ENCODE results near the gene TES. TPM values are rescaled to one million over a fixed set of nuclear protein-coding genes. Genes with fewer than 3 reads are reported as not detected.

Gene TES
- total RNA-seq, 6 experiments from 2014 or later = 6.0 to 22.3 (median 12.5) TPM

DNA sequence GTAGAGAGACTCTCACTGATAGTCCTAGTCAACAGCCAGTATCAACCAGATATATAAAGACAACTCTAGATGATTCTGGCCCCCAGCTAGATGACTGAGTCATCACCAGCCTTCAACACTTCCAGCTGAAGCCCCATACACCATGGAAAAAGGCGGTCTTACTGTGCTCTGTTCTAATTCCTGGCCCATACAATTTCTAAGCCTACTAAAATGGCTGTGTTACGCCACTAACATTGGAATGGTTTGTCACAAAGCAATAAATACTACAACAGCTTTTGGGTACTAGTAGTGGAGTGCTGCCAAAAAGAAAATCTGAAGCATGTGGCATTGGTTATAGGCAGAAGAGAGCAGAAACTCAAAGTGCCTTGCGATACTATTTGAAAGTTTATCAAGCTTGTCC lies 13.0 kb upstream of the TES start:
- intact Hi-C loops (cut with DNase I) = no loop called here
- Histone ChIP-seq H3K36me3 (no peaks in the 10 kb centered on the region), H3K4me1 (no peaks in the 10 kb centered on the region), H3K9me3 (no peaks in the 10 kb centered on the region), H3K27me3 (no peaks in the 10 kb centered on the region), H3K4me3 (no peak overlapping the region), H3K27ac (no peak overlapping the region)
- ATAC-seq (no peak), DNase-seq (no peak)
- TF ChIP-seq POLR2A (IDR thresholded peaks at IDR 0.05) = no peak
- TF ChIP-seq, protein P1, sequence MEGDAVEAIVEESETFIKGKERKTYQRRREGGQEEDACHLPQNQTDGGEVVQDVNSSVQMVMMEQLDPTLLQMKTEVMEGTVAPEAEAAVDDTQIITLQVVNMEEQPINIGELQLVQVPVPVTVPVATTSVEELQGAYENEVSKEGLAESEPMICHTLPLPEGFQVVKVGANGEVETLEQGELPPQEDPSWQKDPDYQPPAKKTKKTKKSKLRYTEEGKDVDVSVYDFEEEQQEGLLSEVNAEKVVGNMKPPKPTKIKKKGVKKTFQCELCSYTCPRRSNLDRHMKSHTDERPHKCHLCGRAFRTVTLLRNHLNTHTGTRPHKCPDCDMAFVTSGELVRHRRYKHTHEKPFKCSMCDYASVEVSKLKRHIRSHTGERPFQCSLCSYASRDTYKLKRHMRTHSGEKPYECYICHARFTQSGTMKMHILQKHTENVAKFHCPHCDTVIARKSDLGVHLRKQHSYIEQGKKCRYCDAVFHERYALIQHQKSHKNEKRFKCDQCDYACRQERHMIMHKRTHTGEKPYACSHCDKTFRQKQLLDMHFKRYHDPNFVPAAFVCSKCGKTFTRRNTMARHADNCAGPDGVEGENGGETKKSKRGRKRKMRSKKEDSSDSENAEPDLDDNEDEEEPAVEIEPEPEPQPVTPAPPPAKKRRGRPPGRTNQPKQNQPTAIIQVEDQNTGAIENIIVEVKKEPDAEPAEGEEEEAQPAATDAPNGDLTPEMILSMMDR (IDR thresholded peaks at IDR 0.05) = no peak
- 97% methylated on average over 3 of the region's 3 CpGs for WGBS (ENCODE audit: insufficient coverage, low coverage, low lambda C conversion rate, missing lambda C conversion rate)

- no peak for ATAC-seq
- H3K4me3 ChIP-seq = no peak overlapping the region
Observed at GRCh38 chr7:116198748-116199410, 11.5 kb upstream of the TES start.

GRCh38 chr7:116200963-116201362 lies 9.4 kb upstream of the TES start:
- no peak for ATAC-seq

More at GRCh38 chr7:116198748-116199410, 11.5 kb upstream of the TES start:
- Histone ChIP-seq H3K4me1 (no peaks in the 10 kb centered on the region), H3K36me3 (no peaks in the 10 kb centered on the region), H3K9me3 (no peaks in the 10 kb centered on the region), H3K27me3 (no peaks in the 10 kb centered on the region), H3K27ac (no peak overlapping the region)
- 76% methylated on average over 5 of the region's 5 CpGs for WGBS (ENCODE audit: insufficient coverage, low coverage, low lambda C conversion rate, missing lambda C conversion rate)
- DNase-seq = no peak
- TF ChIP-seq, protein P1 (IDR thresholded peaks at IDR 0.05) = no peak
- TF ChIP-seq POLR2A (IDR thresholded peaks at IDR 0.05) = no peak
- intact Hi-C loops (cut with DNase I) = no loop called here

DNA sequence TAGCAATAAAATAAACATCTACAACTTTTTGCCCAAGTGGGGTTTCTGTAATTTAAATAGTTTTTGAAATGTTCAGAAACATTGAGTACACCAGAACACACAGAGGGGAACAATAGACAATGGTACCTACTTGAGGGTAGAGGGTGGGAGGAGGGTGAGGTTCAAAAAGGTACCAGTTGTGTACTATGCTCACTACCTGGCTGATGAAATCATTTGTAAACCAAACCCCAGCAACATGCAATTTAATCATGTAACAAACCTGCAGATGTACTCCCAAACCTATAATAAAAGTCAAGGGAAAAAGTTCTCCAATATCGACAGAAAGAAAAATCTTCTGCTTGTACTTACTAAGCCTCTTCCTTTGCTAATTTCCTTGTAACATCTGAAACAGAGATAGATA lies 4.2 kb upstream of the TES start:
- ATAC-seq = no peak
- H3K4me1 ChIP-seq = no peaks in the 10 kb centered on the region
- no peak overlapping the region for H3K4me3 ChIP-seq
- TF ChIP-seq, protein P1 (IDR thresholded peaks at IDR 0.05) = no peak
- TF ChIP-seq POLR2A (IDR thresholded peaks at IDR 0.05) = no peak
- H3K36me3 ChIP-seq = no peaks in the 10 kb centered on the region
- intact Hi-C loops (cut with DNase I) = no loop called here
- no peaks in the 10 kb centered on the region for H3K9me3 ChIP-seq
- WGBS (ENCODE audit: insufficient coverage, low coverage, low lambda C conversion rate, missing lambda C conversion rate) = 76% methylated on average over 1 of the region's 1 CpG
- no peak overlapping the region for H3K27ac ChIP-seq
- no peak for DNase-seq
- no peaks in the 10 kb centered on the region for H3K27me3 ChIP-seq

More at GRCh38 chr7:116200963-116201362, 9.4 kb upstream of the TES start:
- H3K4me3 ChIP-seq = no peak overlapping the region
- no peaks in the 10 kb centered on the region for H3K36me3 ChIP-seq
- H3K27me3 ChIP-seq = no peaks in the 10 kb centered on the region
- DNase-seq = no peak
- TF ChIP-seq, protein P1 (IDR thresholded peaks at IDR 0.05) = no peak
- no peak for TF ChIP-seq POLR2A (IDR thresholded peaks at IDR 0.05)
- no peak overlapping the region for H3K27ac ChIP-seq
- intact Hi-C loops (cut with DNase I) = no loop called here
- H3K9me3 ChIP-seq = no peaks in the 10 kb centered on the region
- no peaks in the 10 kb centered on the region for H3K4me1 ChIP-seq
- WGBS (ENCODE audit: insufficient coverage, low coverage, low lambda C conversion rate, missing lambda C conversion rate) = 68% methylated on average over 1 of the region's 1 CpG

Data from right lobe of liver (tissue), 6 donors.